GM19455 (cell line): ENCODE results near the gene ALOX5.

Experiments used
- ATAC-seq: cut with Tn5 transposase; IDR thresholded peaks from one replicate; pipeline ENCODE4 v1.9.1; 2021; ENCODE audit not compliant: unreplicated experiment

The ALOX5 gene

DNA sequence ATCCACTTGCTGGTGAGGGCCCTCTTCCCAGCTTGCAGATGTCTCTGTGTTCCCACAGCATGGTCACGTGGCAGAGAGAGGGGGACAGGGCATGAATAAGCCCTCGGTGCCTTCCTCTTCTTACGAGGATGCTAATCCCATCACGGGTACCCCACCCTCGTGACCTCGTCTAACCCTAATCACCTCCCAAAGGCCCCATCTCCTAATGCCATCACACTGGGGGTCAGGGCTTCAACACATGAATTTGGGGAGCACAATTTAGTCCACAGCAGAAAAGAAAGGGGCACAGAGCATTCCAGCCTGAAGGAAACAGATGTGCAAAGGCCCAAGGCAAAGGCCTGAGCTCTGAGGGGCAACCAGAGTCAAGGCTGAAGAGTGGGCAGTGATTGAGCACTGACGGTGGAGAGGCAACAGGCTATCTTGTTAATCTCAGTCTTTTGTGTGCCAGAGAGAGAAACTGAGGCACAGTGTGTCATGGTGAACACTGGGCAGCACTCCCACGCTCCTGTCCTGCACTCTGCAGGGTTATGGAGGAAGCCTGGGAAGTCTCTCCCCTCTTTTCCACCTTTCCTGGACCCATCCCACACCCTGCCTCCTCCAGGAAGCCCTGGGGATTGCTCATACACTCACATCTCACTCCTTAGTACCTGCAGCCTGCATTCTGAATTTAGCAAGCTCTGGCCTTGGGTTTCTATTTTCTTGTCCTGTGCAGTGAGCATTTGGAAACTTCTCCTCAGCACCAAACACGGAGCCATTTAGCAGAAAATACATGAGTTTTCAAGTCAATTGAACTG is 49.0 kb downstream of the ALOX5 start:
- ATAC-seq = no peak

DNA sequence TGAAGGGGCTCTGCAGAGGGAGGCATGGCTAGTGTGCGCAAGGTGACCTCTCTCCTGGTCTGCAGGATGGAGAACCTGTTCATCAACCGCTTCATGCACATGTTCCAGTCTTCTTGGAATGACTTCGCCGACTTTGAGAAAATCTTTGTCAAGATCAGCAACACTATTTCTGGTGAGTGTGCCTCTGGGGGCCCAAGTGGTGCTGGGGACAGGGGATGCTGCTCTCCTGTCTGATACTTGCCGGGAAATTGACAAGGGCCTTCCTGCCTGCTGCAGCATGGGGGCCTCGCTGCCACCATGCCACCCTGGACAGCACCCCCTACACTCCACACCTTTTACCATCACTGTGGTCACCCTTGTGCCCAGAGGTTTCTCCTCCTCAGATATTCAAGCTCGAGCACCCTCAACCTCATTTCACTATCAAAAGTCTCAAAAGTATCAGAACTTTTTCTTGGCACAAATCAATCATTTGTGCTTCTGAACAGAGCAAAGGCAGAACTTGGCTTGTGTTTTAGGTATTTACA is 50.0 kb downstream of the ALOX5 start:
- ATAC-seq = no peak

DNA sequence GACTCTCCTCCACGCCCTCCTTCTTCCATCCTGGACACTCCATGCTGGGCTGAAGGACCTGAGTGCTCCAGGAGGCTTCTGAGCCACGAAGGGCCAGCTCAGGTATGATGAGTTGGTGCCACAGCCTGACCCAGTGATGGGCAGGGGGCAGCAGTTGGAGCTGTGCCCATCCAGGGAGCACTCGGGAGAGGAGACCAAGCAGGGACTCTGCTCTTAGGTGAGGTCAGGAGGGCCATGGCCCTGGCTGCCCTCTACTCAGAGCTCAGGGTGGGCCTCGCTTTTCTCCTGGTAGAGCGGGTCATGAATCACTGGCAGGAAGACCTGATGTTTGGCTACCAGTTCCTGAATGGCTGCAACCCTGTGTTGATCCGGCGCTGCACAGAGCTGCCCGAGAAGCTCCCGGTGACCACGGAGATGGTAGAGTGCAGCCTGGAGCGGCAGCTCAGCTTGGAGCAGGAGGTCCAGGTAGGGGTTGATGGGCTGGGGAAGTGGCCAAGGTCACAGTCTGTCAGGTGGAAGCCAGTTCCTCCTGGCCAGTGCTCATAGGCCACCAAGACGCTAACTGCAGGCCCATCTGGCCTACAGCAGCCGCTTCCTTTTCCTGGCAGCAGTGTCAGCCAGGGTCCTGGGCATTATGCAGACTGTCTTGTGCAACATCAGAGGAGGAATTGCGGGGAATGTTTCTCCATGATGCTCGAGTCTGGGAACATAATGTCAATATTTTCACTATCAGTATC is 50.8 kb downstream of the ALOX5 start:
- no peak for ATAC-seq

DNA sequence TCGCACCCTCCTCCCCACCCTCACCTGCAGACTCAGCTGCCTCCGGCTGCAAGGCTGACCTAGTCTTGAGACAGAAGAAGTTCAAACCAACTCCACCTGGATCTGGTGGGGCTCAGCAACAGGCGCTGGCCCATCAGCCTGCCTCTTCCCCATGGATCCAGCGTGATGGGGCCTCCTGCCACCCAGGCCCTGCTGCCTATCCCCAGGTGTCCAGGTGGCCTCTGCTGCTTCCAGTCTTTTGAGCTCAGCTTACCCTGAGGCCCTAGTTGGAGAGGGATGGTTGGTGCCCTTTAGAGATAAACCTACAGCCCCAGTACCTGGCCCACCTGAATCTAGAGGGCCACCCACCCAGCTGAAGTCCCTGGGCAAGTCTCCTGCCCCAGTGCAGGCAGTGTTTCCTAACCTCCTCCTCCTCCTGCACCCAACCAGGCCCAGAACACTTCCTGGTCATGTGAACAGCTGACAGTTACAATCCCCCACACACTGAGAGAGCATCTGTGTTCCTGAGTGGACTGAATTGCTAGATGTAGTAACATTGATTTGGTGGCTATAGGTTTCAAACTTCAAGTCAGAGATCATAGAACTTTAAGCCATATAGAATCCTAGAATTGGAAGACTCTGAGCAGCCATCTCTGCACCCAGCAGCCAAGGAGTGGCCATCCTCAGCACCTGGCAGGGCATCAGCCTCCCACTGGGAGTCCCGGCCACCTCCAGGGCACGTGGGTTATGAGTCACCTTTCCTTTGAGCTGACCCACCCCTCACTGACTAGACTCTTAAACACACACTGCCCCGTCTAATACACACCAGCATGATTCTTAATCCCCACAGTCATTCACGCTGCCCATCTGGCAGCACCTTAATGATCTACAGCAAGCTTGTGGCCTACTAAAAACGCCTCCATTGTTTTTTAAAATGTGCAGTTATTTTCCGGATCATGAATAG is 51.9 kb downstream of the ALOX5 start:
- no peak for ATAC-seq

DNA sequence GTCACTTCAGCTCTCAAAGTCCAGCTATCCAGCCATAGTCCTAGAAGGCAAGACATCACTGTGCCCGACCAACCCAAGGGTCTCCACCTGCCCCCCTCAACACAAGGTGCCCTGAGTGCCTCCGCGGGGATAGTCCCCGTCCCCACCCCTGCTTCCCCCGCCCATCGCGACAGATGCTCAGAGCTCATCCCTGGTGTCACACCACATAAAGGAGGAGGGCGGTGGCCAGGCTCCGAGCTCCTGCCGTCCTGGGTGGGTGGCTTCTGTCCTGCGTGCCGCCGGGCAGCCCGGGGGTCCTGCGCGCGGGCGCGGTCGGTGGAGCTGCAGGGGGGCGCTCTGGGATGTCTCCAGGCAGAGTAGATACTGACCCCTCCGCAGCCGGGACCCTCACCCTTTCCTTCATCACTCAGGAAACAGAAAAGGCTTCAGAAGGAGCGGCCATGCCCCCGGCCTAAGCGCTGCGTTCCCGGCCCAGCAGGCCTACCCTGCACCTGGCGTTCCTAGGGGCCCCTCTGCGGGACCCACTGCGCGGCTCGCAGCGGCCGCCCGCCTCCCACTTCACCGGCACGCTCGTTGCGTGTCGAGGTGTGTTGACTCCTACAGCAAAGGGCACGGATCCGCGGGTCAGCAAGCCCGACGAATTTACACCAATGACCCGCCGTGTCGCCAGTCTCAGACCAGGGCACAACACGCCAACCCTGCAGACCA is 53.4 kb downstream of the ALOX5 start:
- no peak for ATAC-seq

DNA sequence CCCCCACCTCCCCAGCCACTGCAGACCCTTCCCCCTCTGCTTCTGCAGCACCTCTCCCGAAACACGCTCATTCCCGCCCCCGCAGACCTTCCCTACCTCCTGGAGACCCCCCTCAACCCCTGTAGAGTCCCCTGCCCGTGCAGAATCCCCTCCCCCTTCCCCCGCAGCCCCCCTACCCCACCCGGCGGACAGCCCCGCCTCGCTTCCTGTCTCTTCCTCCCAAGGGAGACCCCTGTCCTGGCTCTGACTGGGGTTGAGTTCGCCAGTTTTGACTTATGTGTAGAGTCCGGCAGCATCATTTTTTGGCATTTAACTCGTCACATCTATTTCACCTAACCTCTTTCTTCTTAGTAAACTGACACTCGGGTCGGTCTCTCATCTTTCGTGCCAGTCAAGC is 54.0 kb downstream of the ALOX5 start:
- no peak for ATAC-seq

DNA sequence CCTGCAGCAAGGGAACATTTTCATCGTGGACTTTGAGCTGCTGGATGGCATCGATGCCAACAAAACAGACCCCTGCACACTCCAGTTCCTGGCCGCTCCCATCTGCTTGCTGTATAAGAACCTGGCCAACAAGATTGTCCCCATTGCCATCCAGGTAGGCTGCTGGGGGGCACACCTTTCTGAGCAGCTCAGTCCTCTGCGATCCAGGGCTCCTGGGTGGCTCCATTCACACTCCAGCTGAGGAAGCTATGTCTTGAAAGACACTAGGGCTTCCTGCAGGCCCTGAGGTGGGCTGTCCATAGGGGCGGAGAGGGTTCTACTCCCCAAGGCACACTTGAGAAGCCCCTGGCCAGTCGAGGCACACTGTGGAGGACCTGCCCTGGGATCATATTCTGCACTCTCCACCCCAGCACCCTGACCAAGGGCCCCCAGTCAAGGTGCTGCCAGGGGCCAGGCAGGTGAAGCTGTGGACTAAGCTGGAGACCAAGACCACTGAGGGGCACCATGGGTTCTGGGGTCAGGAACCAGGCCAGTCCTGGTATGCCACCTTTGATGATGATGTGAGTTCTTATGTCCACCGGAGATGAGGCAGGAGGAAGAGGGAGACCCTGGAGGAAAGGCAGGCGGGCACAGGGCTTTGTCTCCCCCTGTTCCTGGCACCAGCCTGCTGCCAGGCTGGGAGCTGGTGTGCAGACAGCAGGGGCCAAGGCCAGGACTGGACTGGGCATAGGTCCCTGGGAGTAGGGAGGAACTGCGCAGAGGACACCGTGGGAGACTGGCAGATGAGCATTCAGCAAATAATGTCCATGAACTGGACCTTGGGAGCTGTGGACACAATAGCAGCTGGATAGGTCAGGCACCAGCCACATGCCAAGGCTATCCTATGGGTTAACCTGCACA is 54.8 kb downstream of the ALOX5 start:
- ATAC-seq = no peak

DNA sequence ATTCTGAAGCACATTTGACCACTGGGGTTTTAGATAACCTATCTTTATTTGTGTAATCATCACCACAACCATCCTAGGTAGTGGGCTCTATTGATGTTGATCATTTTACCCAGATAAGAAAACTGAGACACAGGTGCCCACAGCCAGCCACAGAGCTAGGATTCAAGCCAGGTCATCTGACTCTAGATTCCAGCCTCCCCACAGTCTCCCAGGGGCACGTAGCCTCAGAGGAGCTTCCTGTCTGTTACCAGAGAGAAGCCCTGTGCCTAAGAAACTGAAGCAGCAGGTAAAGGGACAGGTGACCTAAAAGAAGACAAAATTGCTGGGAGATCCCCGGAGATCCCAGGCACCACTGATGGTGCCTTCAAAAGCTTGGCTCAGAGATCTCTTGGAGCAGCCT is 55.8 kb downstream of the ALOX5 start:
- no peak for ATAC-seq

DNA sequence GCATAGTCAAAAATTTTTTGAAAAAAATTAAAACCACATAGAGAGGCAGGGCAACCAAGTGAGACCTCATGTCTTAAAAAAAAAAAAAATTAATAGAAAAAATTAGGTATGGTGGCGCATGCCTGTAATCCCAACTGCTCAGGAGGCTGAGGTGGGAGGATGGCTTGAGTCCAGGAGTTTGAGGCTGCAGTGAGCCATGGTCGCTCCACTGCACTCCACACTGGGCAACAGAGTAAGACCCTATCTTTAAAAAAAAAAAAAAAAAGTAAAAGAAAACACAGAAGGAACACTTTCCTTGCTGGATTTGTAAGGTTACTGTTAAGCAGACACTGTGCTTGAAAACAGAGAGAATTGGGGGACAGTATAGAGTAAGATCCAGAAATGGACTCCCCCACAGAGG is 58.1 kb downstream of the ALOX5 start:
- no peak for ATAC-seq

DNA sequence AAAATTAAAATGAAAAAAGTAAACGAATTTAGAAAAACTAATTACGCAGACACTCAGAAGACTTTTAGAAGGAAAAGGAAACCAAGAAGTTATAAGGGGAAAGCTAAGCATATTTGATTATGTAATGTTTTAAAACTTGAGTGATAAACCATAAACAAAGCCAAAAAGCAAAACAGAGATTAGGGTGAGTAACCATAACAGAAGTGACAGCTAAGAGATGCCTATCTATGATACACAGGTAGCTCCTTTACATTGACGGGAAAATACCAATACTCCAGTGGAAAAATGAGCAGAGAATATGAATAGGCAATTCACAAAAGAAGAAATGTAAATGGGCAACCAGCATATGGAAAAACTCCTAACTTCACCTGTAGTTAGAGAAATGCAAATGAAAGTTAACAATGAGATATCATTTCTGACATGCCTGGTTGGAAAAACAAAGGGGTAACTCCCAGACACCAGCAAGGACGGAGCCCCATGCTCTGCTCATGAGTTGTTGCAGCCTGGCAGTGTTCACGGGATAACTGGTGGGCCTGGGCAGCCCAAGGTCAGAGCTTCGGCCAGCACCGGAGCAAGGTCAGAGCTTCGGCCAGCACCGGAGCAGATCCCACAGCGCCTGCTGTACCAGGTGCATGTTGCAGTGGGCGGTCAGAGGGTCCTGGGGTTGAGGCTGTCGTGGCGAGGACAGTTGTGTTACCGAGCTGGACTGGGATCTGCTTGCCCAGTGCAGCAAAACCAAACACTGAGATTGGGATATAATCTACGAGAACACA is 58.9 kb downstream of the ALOX5 start:
- no peak for ATAC-seq

DNA sequence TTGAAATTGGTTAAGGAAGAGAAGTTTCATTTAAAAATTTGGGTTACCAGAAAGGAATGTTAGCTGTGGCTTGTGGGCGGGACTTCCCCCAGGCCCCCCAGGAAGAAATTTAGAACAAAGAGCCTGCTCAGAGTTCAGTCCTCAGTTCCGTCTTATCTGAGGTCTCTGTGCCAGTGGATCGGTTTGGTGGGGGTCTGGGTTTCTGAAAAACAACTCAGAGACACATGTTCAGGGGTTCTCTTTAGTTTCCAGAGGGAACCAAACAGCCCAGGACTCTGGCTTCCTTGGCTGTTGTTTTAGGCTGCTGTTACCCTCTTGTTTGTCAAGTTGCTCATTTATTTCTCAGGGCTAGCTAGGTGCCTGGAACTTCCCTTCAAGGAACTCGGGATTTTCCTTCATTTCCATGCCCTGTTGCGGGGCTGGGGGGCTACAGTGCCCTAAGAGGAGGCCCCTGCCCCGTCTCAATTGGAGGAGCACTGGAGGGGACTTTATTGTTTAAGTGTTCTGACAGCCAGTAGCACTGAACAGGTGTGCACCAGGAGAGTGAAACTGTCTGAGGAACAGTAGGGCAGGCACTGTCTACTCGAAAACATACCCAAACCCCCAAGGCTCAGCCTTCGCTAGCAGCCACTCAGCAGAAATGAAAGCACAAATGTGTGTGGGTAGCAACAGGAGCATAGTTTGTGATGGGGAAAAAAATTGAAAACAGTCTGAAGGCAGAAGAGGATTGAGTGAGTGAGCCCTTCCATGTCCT is 59.9 kb downstream of the ALOX5 start:
- peak; percentile 92 for ATAC-seq

DNA sequence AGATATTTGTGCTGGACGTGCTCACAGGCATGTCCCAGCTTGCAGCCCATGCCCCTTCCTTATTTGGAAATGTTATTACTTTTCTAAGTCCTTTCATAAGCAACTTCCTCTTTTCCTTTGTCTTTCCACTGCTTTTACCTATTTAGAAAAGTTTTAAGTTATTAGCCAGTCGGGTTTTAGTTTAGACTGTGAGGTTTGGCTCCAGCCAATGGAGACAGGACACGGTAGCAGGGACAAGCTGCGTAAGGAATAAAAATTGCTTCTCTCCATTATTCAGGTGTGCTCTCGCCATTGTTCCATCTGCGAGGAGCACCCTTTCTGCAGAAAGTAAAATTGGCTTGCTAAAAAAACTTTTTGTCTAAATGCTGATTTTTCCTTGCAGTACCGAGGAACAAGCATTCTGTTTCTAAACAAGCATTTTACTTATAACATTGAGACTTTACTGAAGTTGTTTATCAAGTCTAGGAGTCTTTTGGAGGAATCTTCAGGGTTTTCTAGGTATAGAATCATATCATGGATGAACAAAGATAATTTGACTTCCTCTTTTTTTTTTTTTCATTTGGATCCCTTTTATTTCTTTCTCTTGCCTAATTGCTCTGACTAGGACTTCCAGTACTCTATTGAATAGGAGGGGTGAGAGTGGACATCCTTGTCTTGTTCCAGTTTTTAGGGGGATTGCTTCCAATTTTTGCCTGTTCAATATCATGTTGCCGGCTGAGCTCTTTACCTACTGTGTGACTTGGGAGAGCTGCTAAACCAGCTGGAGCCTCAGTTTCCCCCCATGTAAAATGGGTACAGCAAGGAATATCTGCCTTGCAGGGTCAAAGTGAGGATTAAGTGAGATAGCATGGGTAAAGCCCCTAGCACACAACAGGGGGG is 63.8 kb downstream of the ALOX5 start:
- ATAC-seq = no peak

DNA sequence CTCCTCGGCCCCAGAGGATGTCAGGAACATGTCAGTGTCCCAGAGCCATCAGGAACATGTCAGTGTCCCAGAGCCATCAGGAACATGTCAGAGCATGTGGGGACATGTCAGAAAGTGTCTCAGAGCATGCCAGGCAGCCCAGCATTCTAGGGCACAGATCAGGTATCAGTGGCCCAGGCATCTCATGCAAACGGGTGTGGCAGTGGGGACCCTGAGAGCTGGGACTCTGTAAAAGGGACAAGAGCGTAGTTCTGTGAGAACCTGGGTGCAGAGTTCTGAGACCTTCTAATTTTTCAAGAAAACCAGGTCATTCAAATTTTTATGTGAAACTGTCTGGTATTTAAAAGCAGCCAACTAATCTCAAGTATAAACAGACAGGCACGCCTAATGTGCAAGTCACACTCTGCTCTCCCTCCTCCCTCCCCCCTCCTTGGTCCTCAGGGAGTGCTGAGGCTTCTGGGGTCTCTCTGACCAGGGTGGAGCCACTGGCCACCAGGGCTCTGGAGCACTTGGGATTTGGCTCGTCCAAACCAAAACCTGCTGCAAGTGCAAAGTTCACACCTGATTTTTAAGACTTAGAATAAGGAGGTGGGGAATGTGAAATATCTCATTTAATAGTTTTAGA is 64.6 kb downstream of the ALOX5 start:
- no peak for ATAC-seq

DNA sequence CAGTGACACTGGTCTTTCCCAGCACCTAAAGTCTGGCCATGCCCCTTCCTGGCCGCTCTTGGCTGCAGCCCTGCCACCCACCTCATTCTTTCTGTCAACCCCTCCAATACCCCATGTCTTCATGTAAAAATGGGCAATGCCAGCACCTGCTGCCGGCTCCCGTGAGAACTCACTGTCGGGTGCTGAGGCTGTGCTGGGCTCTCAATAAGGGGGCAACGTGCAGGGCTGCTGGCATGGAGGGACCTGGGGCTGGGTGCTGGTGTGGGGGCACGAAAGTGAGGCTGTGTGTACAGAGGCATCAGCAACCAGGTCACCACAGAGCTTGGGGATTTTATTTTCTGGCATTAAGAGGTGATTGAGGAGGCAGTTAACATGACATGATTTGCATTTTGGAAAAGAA is 65.3 kb downstream of the ALOX5 start:
- no peak for ATAC-seq

DNA sequence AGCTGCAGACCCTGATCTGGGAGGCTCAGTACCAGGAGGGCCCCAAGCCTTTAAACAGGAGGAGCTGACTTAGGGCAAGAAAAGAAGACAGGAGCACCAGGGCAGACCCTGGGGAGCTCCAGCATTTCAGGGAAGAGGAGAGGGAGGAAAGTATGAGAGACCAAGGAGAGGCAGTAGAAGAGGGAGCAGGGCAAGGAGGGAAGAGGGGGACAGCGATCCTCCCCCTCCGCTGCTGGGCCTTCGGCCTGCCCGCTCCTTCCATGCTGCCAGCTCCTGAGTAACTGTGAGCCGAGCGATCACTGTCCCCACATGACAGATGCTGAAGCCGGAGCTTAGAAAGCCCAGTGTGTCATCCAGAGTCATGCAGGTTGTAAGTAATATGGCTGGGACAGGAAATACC is 65.9 kb downstream of the ALOX5 start:
- no peak for ATAC-seq

DNA sequence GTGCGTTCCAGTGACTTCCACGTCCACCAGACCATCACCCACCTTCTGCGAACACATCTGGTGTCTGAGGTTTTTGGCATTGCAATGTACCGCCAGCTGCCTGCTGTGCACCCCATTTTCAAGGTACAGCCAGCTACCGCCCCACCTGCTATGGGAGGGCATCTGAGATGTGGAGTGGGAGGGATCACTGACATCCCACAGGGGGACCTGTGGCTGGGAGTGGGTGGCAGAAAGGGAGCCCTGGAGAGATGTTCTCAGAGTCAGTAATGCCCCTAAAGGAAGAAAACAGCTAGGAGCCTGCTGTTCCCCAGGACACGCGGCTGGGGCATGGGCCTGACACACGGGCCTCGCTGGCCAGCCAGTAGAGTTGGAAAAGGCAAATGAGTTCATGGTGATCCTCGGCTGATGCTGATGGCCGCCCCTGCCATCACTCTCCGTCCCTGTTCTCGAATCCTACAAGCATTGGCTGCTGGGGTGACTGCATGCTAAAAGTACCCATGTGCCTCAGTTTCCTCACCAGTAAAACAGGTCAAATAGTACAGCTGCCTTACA is 66.6 kb downstream of the ALOX5 start:
- no peak for ATAC-seq
